GM21723 (cell line): ENCODE data around the gene MSTN.
"Not testable (repeated sequence)": the region's sequence is repeated elsewhere in the genome, so short reads cannot be mapped to it uniquely, and the experiment has no call there.

ENCODE experiments used
- ATAC-seq: cut with Tn5 transposase; IDR thresholded peaks from one replicate; pipeline ENCODE4 v1.9.1; 2021; ENCODE audit warnings: mild to moderate bottlenecking, moderate library complexity; ENCODE audit not compliant: unreplicated experiment

The MSTN gene

GRCh38 chr2:190065839-190066238, 3.3 kb upstream of the MSTN start:
- ATAC-seq = no peak

DNA sequence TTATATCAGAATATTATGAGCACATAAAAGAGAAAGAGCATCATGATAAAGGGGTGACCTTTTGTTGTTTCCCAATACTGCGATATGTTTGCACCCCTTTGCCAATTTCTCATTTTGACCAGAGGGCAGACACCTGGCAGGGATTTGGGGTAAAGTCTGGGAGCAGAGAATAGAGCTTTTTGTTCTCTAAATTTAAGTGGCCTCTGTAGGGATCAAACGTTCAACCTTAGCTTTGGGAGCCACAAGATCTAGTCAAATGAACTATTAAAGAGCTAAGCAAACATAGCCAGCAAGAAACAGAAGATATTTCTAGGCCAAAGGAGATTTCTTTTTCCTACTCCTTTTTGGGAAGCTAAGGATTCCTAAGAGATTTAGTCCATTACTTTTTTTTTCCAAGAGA, 1.1 kb upstream of the MSTN start:
- ATAC-seq = no peak

GRCh38 chr2:190062053-190062452, 476 bp downstream of the MSTN start:
- ATAC-seq = no peak

DNA sequence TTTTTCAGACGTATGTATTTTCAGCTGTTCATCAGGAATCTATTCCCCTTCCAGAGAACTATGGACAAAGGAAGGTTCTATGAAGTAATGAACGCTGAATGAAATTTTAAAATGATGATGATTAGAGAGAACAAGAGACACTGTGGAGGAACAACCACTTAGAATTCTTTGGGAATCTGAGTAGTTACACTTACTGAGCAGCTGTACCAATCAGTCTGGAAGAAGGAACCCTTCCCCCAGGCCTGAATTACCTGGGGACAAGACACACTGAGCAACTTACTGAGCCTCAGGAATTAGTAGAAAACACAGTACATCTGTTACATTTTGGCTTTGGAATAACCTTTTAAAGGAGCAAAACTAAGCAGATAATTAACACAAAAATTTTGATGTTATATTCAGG, 1.9 kb downstream of the MSTN start:
- no peak for ATAC-seq

- no peak for ATAC-seq
Observed at GRCh38 chr2:190060019-190060418, 2.5 kb downstream of the MSTN start.

DNA sequence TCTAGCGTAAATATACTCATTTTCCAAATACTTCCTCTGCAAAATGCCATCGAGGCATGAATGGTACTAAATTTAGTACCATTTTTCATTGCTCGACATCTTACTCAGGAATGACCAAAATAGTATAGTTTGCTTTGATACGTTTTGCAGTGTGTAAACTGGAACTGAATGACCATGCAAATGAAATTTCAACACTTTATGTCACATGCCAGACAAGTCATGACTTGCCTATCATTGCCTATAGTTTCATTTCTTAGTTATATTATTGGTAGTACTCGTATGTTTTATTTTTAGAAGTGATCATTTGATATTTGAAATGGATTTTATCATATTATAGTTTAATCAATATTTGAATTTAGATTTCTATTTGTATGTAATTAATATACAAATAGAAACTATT, 9.1 kb downstream of the MSTN start:
- no peak for ATAC-seq

DNA sequence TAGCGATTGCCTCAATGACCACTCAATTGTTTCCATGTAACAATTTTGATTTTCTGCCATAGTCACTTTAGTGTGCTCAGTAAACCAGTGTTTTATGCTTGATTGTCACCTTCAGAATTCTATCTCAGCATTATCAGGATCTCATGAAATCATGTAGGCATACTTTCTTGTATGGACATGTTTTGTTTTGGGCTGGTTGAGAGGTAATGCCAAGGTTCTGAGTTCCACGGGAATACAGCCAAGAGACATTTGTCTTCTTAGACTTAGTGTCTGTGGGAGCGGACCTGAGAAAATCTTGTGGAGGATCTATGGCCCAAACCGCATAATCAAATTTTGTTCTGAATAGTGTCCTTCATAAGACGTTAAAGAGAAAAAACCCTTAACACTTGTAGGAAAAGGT, 10.2 kb downstream of the MSTN start:
- no peak for ATAC-seq

GRCh38 chr2:190051223-190051622, 11.3 kb downstream of the MSTN start:
- ATAC-seq = no peak

GRCh38 chr2:190050001-190050400, 12.5 kb downstream of the MSTN start:
- no peak for ATAC-seq

DNA sequence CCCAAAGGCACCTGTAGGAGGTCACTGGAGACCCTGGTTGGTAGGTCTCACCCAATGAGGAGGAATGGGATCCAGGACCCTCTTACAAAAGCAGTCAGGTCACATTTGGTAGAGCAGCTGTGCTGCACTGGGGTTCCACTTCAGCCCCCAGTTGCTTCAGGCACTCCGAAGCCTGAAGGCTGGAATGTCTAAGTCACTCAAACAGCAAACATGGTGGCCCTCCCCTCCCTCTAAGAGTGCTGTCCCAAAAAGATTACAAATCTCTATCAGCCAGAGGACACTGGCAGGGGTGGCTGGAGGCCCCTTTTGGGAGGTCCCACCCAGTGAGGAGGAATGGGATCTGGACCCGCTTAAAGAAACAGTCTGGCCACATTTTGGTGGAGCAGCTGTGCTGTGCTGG, 17.7 kb downstream of the MSTN start:
- ATAC-seq = no peak

GRCh38 chr2:190043441-190043840, 19.1 kb downstream of the MSTN start:
- ATAC-seq = no peak

DNA sequence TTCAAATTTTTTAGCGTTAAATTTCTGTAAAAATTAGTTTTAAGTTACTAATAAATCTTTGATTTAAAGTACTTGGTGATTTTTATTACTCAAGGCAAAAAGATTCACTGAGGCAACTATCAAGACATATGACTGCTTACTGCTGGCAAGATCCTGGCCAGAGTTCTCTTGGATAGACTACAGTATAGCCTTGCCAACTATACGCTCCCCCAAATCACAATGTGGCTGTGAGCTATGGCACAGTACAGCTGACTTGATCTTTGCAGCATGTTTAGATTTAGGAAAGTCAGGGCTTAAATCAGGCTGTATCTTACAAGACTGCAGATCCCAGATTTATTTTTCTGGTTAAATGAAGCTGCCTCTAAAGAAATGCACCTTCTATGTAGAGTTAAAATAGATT, 26.5 kb downstream of the MSTN start:
- no peak for ATAC-seq

GRCh38 chr2:190034417-190034816, 28.1 kb downstream of the MSTN start:
- ATAC-seq = not testable (repeated sequence)

GRCh38 chr2:190031969-190032618, 30.4 kb downstream of the MSTN start:
- ATAC-seq = no peak

- ATAC-seq = no peak
Observed at GRCh38 chr2:190023860-190024259, 38.7 kb downstream of the MSTN start.

- no peak for ATAC-seq
Observed at GRCh38 chr2:190020720-190021119, 41.8 kb downstream of the MSTN start.

DNA sequence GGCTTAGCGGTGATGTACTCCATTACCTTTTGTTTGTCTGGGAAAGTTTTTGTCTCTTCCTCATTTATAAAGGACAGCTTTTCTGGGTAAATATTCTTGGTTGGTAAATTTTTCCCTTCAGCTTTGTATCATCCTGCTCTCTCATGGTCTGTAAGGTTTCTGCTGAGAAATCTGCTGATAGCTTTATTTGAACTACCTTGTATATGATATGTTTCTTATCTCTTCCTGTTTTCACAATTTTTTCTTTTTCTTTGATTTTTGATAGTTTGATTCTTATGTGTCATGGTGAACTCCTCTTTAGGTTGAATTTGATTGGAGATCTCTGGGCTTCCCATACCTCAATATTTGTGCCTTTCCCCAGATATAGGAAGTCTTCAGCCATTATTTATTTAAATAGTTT, 44.7 kb downstream of the MSTN start:
- ATAC-seq = no peak

- ATAC-seq = not testable (repeated sequence)
Observed at GRCh38 chr2:190015969-190016368, 46.6 kb downstream of the MSTN start.
